T47D (cell line): Measurements from ENCODE around the gene TRMT6.
A peak's percentile ranks its signal among the peaks of the same experiment; 100 is the strongest.

Experiments used
- DNase-seq, 2 experiments: peaks; one replicate each; pipeline versions ENCODE4 v3.0.0 to v3.0.0-alpha.2; 2011 to 2012; ENCODE audit warnings: low read depth in 1 of 2, low spot score in 1 of 2
- JUND ChIP-seq: IDR thresholded peaks from 2 replicates; pipeline ENCODE4 v1.6.1; 2012; ENCODE audit warnings: low read depth
- in situ Hi-C: cut with HindIII; loops from 2 replicates; pipeline ENCODE4 v1.10.0; 2016; ENCODE audit warnings: low sequenced_read_pairs, low pct_unique_long_range_greater_than_20kb

The TRMT6 gene

DNA sequence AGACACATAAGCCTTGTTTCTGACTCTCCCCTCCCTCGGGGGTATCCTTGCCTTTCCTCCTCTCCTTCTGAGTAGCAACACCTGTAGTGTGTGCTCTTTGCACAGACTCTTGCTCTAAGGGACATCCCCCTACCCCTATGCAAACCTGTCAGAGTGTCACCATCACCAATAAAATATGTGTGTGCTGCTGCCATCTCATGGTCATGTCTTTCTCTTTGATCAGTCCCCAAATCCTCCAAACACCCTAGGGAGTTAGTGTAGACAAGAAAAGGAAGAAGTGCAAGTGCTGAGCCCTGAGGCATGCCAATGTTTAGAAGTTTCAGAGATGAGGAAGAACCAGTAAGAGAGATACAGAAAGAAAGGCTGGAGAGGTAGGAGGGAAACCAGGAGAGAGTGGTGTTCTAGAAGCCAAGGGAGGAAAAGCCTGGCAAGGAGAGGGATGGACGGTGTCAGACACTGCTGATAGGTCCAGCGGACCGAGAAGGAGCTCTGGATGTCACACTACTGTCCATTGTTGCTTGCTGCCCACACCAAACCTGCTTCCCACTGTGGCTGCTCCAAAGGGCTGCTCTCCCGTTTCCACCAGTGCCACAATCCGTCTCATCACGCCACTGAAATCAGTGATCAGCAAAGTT lies 16.4 kb downstream of the TRMT6 start:
- in situ Hi-C loops, result no loop called here
- DNase-seq, result peak; percentile 20 to 58
- no peak for TF ChIP-seq JUND

DNA sequence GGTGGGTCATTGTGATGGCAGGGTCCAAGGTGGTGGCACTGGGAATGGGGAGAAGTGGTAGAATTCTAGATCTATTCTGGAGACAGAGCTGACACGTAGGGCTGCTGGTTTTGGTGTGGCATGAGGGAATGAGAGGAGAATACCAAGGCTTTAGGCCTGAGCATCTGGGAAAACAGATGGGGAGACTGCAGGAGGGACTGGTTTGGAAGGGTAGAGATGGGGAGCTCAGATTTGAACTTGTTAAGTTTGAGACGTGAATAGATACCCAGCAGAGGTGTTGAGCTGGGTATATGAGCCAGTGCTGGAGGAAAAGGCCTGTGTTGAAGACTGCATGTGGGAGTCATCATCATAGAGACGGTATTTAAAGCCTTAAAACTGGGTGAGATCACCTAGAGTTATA lies 17.5 kb downstream of the TRMT6 start:
- no peak for TF ChIP-seq JUND
- in situ Hi-C loops, result no loop called here

DNA sequence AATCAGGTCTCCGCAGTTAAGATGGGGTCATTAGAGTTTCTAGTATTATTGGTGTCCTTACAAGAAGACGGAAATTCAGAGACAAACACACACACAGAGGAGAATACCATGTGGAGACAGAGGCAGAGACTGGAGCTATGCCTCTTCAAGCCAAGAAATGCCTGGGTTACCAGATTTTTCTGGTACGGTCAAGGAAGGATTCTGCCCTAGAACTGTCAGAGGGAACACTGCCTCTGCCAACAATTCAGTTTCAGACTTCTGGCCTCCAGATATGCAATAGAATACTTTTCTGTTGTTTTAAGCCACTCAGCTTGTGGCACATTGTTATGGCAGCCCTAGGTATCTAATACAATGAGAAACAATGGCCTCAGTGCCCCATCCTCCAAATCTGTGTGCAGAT lies 18.9 kb downstream of the TRMT6 start:
- DNase-seq, result no peak
- in situ Hi-C loops, result no loop called here
- no peak for TF ChIP-seq JUND

More for the DNA sequence above, 17.5 kb downstream of the TRMT6 start:
- DNase-seq, result no peak

DNA sequence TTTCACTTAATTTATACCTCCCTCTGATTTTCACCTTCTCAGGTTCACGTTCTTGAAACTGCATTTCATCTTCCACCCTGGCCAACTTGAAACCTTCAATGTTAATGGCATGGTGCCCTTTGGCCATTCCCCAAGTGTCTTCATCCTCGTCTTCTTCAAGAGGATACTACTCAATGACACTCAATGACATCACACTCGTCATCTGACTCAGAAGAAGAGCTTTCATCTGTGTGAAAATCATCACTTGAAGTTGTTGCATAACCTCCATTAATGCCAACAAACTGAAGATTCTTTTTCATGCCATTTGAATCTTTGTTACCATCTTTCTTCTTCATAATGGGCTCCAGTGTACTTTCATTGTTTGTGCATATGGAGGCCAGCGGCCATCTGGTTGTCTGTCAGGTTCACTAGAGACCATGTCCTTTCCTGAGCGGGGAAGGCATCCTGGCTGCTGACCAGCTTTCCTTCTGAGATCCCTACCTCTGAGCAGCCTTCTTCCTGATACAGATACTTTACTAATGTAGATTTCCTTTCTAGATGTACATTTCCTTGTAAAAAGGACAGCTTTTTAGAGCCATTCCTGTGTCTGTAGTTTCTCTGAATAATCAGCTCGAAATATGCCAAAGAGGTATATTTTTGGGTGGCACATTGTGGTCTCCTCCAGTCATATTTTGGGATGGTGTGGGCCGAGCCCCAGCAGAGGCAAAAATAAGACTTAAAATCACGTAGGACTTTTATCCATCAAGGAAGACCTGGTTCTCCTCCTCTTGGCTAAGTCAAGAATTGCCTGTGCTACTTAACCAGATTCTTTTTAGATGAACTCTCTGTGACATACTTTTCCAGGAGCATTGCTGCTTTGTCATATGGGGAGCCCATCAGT lies 21.3 kb downstream of the TRMT6 start:
- TF ChIP-seq JUND, result no peak
- in situ Hi-C loops, result no loop called here
- DNase-seq, result no peak

DNA sequence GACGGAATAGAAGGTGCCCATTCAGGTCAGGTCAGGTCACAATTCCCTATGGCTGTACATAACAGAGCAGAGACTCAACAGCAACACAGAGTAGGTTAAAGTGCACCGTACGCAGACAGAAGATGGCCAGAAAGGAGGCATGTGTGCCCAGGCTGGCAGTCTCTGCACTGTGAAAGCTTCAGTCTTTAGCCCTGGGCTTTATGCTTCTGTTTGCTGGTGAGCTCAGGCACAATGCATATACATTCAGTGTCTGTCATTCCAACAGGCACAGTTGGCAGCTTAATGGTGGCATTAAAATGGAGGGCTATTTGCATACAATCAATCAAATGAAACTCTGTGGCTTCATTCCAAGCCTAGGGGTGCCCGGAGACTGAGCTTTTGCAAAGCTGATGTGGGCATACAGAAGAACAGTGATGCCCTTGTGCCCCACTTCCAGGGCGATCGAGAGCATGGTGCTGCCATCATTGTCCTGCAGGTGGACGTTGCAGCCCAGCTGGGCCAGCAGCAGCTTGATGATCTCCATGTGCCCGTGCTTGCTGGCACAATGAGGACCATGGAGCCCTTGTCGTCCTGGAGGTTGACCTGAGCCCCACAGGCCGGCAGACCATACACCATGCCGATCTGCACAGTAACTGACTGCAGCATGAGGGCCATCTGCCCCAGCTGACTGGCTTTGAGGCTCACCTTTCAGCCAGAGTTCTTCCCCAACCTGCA lies 22.4 kb downstream of the TRMT6 start:
- DNase-seq, result no peak
- TF ChIP-seq JUND, result no peak
- in situ Hi-C loops, result no loop called here

DNA sequence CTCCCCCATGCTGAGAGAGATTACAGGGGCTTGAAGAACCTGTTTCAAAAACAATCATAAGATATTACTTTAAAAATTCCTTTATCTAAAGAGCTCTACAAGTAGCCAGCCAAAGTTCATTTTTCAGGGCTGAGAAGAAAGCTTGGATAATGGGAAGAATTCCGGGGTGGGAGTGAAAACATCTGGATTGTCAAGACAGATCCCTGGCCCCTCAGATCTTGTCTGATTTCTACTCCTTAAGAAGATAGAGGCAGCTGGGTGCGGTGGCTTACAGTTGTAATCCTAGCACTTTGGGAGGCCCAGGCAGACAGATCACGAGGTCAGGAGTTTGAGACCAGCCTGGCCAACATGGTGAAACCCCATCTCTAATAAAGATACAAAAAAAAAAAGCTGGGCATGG lies 24.8 kb downstream of the TRMT6 start:
- in situ Hi-C loops, result no loop called here
- TF ChIP-seq JUND, result no peak
- no peak for DNase-seq

DNA sequence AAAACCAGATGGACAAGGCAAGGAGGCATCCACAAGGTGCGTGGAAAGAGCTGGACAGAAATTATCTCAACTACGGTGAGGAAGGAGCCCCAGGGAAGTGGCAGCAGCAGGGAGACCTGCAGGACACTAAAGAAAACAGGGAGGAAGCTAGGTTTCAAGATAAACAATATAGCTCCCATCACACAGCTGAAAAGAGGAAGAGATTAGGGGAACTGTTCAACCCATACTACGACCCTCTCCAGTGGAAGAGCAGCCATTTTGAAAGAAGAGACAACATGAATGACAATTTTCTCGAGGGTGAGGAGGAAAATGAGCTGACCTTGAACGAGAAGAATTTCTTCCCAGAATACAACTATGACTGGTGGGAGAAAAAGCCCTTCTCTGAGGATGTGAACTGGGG lies 26.8 kb downstream of the TRMT6 start:
- TF ChIP-seq JUND, result no peak
- DNase-seq, result no peak
- in situ Hi-C loops, result no loop called here

DNA sequence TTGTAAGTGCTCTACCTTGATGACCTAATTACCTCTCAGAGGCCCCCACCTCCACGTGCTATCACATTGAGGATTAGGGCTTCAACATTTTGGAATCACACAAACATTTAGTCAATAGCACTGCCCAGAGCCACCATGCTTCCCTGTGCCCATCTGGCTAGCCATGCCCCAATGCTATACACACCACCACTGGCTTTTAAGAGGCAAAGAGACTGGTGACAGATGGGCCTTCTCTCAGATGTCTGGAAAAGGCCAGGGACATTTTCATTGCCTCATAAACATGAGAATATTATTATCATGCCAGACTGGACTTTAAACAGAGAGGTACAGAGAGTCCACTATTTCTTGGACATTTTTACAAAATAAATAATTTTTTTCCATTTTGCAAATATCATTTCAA lies 29.8 kb downstream of the TRMT6 start:
- in situ Hi-C loops, result no loop called here
- no peak for DNase-seq
- TF ChIP-seq JUND, result no peak

DNA sequence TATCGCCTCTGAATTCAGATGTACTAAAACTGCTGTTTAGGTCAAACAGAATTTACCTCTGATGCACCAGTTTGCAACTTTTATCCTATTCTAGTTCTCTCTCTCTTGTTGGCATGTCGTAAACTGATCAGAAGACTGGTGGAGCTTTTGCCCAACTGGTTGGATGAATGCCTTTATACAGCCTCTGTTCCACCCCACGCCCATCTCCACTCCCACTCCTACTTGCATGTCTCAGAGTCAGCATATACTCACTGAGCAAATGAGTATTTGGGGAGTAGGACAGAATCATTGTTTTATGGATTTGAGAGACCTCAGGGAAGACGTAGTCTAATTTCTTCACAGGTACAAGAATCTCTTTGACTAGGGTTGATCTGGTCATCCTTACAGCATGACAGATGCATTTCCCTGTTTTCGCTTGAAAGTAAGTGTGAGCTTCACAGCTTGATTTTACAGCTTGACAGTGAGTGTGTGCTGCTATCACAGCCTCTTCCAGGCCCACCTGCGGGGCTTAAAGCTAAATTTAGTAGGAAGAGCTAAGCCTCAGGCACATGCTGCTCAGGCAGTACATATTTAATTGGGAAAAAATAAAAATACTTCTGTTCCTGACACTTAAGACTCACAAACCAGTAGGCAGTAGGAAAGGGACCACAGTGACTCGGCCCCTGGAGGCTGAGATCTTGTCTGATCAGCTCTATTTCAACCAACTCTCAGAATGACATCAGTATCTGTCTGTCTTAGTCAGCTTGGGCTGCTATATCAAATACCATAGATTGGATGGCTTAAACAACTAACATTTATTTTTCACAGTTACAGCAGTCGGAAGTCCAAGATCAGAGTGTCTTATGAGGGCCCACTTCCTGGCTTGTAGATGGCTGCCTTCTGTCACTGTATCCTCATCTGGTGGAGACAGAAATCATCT lies 30.4 kb downstream of the TRMT6 start:
- in situ Hi-C loops, result no loop called here
- no peak for TF ChIP-seq JUND
- DNase-seq, result no peak

DNA sequence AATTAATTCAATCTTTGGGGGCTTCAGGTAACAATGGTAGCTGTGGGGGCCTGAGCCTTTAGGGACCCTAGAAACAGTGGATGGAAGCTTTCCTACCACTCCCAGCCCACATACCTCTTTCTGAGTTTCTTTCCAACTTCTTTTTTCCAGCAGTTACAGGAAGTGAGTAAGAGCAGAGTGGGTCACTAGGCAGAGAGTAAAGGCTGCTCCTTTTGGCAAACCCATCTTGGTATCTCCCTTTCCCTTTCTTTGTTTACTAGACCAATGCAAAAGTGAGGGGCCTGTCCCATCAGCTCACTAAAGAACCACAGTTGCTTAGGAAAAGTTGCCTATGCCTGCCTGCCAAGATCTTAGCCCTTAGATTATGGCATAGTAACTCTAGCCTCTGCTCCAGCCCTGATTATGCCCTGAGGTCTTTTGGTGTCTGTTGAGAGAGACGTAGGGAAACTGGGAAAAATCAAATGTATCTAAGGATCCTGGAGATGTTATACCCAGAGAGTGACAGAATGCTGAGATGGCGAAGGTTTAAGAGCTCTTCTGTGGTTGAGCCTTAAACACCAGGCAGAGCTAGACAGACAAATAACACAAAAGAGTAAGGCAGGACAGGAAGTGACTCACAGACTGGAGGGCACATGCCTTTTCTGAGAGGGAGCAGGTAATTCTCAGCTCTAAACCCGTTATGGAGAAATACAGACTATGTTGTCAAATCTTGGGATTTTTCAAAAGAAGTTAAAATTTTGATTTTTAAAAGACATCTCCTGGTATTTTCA lies 31.3 kb downstream of the TRMT6 start:
- in situ Hi-C loops, result no loop called here
- DNase-seq, result no peak
- no peak for TF ChIP-seq JUND

DNA sequence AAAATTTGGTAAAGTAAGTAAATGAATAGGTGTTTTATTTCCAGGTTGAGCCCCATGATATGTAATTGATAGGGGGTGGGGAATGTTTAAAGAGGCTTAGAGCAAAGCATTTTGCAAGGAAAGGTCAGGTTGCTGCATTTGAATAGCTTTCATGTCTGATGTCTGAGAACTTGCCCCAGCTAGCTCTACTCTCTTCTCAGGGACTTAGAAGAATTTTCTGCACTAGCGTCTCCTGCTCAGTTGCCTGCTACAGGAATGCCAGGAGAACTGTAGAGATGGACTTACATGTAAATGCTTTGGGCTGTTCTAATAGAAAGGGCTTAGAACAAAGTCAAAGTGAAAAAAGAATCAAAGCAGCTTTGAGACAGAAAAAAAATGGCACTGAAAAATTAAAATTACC lies 35.5 kb downstream of the TRMT6 start:
- no peak for TF ChIP-seq JUND
- no peak for DNase-seq
- in situ Hi-C loops, result no loop called here
